ENCODE results near the gene ANO6. TPM values are rescaled to one million over a fixed set of nuclear protein-coding genes. Genes with fewer than 3 reads are reported as not detected.

Gene ANO6
- total and polyA plus RNA-seq, 2 of the 4 experiments (the other 2 are of a cell fraction): 21.6 to 41.0 TPM

- H3K4ac ChIP-seq (ENCODE audit: low read depth, low read length): no peak overlapping the region
- H3K27me3 ChIP-seq (ENCODE audit: control insufficient read depth, insufficient read depth, low read length): no peaks in the 10 kb centered on the region
- no peak overlapping the region for H2AFZ ChIP-seq (replicated peaks; ENCODE audit: low read length, poor library complexity)
- H3K9ac ChIP-seq (ENCODE audit: low read depth, low read length): no peak overlapping the region
- H2BK5ac ChIP-seq (ENCODE audit: low read depth, low read length, poor library complexity, severe bottlenecking): peak overlapping the region; percentile 67
- no peaks in the 10 kb centered on the region; the same call in 1 of the 2 replicates for H3K9me1 ChIP-seq (ENCODE audit: insufficient read depth, low read length)
- peak overlapping the region; percentile 46; the same call in 1 of the 2 replicates for H3K4me2 ChIP-seq (ENCODE audit: low read depth, low read length)
- no peaks in the 10 kb centered on the region for H3K79me1 ChIP-seq (ENCODE audit: low read depth in 1 of 2, low read length in 2 of 2)
- H2BK20ac ChIP-seq (ENCODE audit: low read depth, low read length): no peak overlapping the region
- no peak overlapping the region for H3K27ac ChIP-seq (ENCODE audit: insufficient read depth, low read length)
- H2BK120ac ChIP-seq (ENCODE audit: low read depth, low read length): no peak overlapping the region; the same call in 1 of the 2 replicates
- no peak overlapping the region for H3K56ac ChIP-seq (ENCODE audit: extremely low read depth, insufficient read depth, low read length)
- ATAC-seq (ENCODE audit: low read depth) (no peak), DNase-seq (no peak)
- no peaks in the 10 kb centered on the region for H4K20me1 ChIP-seq (ENCODE audit: insufficient read depth, low read length)
- H2BK15ac ChIP-seq (ENCODE audit: low read depth, low read length): no peak overlapping the region
- intact Hi-C loops (cut with micrococcal nuclease) (loop anchor here (5.0 kb wide), 1 partner anchor 535 kb away; the partner anchor contains the start of gene ARID2), in situ Hi-C loops (cut with MboI; ENCODE audit: low sequenced_read_pairs) (no loop called here), dilution Hi-C loops (cut with HindIII; ENCODE audit: low sequenced_read_pairs, unreplicated experiment) (no loop called here)
- no peak overlapping the region for H4K91ac ChIP-seq (ENCODE audit: insufficient read depth, low read depth, low read length)
- no peaks in the 10 kb centered on the region for H3K36me3 ChIP-seq (ENCODE audit: control insufficient read depth, insufficient read depth, low read length)
- no peak overlapping the region for H3K23ac ChIP-seq (ENCODE audit: low read depth, low read length)
- TF ChIP-seq SMC3 (IDR thresholded peaks at IDR 0.05; ENCODE audit: low read depth, low read length): no peak
- no peak for TF ChIP-seq MAZ (IDR thresholded peaks at IDR 0.05; ENCODE audit: borderline replicate concordance, low read depth, low read length)
- TF ChIP-seq CHD1 (IDR thresholded peaks at IDR 0.05; ENCODE audit: low read depth, low read length): no peak
- TF ChIP-seq FOS (IDR thresholded peaks at IDR 0.05; ENCODE audit: low read depth, low read length): no peak
- no peak for TF ChIP-seq MXI1 (IDR thresholded peaks at IDR 0.05; ENCODE audit: borderline replicate concordance, low read depth, low read length)
- no peak for TF ChIP-seq RFX5 (IDR thresholded peaks at IDR 0.05; ENCODE audit: low read depth, low read length)
- TF ChIP-seq CTCF (conservative IDR thresholded peaks at IDR 0.05; ENCODE audit: low read depth, low read length): no peak
- TF ChIP-seq POLR2A (IDR thresholded peaks at IDR 0.05; ENCODE audit: low read depth, low read length): no peak
- TF ChIP-seq ELK1 (IDR thresholded peaks at IDR 0.05; ENCODE audit: borderline replicate concordance, low read depth, low read length): no peak
- no peak for TF ChIP-seq MAFK (IDR thresholded peaks at IDR 0.05; ENCODE audit: low read depth, low read length)
- TF ChIP-seq USF2 (IDR thresholded peaks at IDR 0.05; ENCODE audit: low read depth, low read length): no peak
- no peak for TF ChIP-seq RCOR1 (IDR thresholded peaks at IDR 0.05; ENCODE audit: insufficient replicate concordance, low read length)
- TF ChIP-seq BHLHE40 (IDR thresholded peaks at IDR 0.05; ENCODE audit: low read depth, low read length): no peak
- ChIA-PET CTCF (no interaction called here), POLR2A (ENCODE audit: unreplicated experiment) (no interaction called here)
- H2AK9ac ChIP-seq (replicated peaks; ENCODE audit: low read depth, low read length, poor library complexity): no peak overlapping the region
- BruUV-seq (replicated peaks): no TSS peak
- no peak overlapping the region for H4K8ac ChIP-seq (ENCODE audit: low read depth in 2 of 2, low read length in 2 of 2)
- H2AK5ac ChIP-seq (ENCODE audit: low read depth, low read length): no peak overlapping the region
- no peaks in the 10 kb centered on the region; the same call in 1 of the 2 replicates for H3K4me1 ChIP-seq (ENCODE audit: control insufficient read depth, insufficient read depth, low read length)
- H4K5ac ChIP-seq (ENCODE audit: low read depth, low read length): no peak overlapping the region
- peak overlapping the region; percentile 53; the same call in 1 of the 2 replicates for H3K18ac ChIP-seq (ENCODE audit: low read depth, low read length)
- no peak overlapping the region for H3K14ac ChIP-seq (replicated peaks; ENCODE audit: low read depth, low read length)
- no peaks in the 10 kb centered on the region for H3K9me3 ChIP-seq (ENCODE audit: control insufficient read depth, insufficient read depth, low read length)
- no CpG with 5 or more reads among the region's 4 CpGs for WGBS, 2 experiments (ENCODE audit: extremely low coverage in 2 of 2, insufficient read length in 1 of 2)
- no peak overlapping the region for H3K4me3 ChIP-seq (ENCODE audit: insufficient read depth, low read depth, low read length)
These were observed 23.2 kb upstream of the ANO6 start for GRCh38 chr12:45192707-45193106.

Data from IMR-90 (cell line).